GM12872 (cell line): ENCODE measurements around the gene GPR37L1.

Experiments used
- TF ChIP-seq, protein P1 (sequence below): IDR thresholded peaks from 3 replicates; pipeline ENCODE4 v1.5.1; 2011; ENCODE audit warnings: low read depth, mild to moderate bottlenecking, low read length, moderate library complexity; ENCODE audit not compliant: insufficient read depth

The GPR37L1 gene

DNA sequence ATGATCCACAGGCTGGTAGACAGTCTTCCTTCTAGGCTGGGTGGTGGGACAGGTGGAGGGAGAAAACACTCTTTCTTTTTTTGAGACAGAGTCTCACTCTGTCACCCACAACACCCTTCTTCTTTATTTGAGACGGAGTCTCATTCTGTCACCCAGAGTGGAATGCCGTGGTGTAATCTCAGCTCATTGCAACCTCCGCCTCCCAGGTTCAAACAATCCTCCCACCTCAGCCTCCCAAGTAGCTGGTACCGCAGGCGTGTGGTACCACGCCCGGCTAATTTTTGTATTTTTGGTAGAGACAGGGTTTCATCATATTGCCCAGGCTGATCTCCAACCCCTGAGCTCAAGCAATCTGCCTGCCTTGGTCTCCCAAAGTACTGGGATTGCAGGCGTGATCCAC, 2.9 kb downstream of the GPR37L1 start:
- TF ChIP-seq, protein P1, sequence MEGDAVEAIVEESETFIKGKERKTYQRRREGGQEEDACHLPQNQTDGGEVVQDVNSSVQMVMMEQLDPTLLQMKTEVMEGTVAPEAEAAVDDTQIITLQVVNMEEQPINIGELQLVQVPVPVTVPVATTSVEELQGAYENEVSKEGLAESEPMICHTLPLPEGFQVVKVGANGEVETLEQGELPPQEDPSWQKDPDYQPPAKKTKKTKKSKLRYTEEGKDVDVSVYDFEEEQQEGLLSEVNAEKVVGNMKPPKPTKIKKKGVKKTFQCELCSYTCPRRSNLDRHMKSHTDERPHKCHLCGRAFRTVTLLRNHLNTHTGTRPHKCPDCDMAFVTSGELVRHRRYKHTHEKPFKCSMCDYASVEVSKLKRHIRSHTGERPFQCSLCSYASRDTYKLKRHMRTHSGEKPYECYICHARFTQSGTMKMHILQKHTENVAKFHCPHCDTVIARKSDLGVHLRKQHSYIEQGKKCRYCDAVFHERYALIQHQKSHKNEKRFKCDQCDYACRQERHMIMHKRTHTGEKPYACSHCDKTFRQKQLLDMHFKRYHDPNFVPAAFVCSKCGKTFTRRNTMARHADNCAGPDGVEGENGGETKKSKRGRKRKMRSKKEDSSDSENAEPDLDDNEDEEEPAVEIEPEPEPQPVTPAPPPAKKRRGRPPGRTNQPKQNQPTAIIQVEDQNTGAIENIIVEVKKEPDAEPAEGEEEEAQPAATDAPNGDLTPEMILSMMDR: no peak

DNA sequence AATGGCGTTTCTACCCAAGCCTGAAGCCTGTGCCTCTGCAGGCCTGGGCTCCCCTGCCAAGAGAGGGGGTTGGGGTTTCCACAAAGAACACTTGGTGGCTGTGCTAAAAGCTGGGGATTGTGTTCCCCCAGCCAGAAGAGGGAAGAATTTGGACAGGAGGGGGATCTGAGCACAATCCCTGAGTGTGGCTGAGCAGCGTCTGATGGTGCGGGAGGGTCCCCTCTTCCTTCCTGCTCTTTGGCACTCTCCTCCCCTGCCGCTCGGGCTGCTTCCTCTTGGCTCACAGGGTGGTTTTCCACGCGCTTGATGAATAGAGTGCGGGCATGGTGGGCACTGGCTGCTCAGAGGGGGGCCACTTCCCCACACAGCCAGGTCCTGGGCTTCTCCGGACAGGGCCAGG, 3.7 kb downstream of the GPR37L1 start:
- TF ChIP-seq, protein P1: no peak

DNA sequence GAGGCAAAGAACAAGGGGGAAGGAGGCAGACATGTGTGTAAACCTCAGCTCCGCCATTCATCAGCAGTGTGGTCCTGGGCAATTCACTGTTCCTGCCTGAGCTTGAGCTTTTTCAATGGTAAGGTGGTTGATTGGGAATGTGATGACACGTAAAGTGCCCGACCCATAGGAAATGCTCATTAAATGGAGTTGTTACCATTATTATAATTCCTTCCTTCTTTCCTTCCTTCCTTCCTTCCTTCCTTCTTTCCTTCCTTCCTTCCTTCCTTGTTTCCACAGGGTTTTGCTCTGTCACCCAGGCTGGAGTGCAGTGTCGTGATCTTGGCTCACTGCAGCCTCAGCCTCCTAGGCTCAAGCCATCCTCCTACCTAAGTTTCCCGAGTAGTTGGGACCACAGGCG, 4.3 kb downstream of the GPR37L1 start:
- TF ChIP-seq, protein P1: no peak

DNA sequence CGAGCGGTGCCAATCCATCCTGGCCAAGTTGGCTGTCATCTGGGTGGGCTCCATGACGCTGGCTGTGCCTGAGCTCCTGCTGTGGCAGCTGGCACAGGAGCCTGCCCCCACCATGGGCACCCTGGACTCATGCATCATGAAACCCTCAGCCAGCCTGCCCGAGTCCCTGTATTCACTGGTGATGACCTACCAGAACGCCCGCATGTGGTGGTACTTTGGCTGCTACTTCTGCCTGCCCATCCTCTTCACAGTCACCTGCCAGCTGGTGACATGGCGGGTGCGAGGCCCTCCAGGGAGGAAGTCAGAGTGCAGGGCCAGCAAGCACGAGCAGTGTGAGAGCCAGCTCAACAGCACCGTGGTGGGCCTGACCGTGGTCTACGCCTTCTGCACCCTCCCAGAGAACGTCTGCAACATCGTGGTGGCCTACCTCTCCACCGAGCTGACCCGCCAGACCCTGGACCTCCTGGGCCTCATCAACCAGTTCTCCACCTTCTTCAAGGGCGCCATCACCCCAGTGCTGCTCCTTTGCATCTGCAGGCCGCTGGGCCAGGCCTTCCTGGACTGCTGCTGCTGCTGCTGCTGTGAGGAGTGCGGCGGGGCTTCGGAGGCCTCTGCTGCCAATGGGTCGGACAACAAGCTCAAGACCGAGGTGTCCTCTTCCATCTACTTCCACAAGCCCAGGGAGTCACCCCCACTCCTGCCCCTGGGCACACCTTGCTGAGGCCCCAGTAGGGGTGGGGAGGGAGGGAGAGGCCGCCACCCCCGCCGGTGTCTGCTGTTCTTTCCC, 5.3 kb downstream of the GPR37L1 start:
- TF ChIP-seq, protein P1: no peak

DNA sequence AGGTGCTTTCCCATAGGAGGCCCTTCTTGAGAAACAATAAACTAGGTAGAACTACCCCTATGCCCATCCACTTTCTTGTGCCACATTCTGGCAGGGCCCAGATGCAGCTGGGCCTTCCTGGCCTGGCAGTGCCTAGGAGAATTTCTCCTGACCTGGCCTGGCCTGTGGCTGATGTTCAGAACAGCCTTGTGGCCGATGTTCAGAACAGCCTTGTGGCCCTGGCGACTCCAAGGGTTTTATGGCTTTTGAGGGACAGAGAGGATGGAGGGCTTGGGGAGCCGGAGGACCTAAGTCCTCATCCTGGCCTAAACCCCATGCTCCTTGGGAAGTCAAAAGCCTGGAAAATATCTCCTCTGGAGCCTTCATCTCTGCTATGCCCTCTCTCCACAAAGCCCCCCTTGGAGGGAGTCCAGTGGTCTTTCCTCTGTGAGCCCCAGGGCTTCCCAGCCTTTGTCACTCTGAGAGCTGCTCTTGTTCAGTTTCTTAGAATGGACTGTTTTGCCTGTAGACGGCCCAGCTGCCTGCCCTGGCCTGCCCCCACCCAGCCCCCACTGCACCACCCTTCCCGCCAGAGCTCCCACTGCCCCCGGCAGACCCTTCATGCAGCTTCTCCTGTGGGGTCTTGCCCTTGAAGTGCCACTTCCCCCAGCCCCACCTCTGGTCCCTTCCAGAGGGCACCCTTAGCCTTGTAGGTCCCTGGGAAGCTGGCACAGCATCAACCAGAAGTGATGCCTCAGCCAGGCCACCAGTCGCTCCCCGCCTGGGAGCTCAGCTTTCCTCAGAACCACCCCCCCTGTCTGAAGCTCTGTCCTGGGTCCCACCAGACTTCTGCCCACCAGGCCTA, 7.0 kb downstream of the GPR37L1 start:
- TF ChIP-seq, protein P1: no peak

DNA sequence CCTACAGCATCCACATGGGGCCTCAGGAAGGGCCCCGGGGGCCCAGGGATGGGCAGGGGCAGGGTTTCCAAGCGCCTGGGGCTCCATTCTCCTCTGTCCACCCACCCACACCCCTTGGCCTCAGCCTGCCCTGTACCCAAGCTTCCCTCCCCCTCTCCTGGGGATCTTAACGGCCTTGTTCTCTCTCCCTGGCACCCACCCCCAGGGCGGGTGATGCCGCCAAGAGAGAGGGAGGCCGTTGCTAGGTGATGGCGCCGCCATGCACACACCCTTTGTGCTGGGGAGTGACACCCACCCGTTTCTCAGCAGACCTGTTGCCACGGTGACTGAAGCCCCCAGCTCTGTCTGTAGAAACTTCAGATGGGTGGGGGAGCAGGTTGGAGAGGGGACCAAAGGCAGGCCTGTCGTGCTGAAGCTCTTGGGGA, 7.6 kb downstream of the GPR37L1 start:
- TF ChIP-seq, protein P1: no peak

DNA sequence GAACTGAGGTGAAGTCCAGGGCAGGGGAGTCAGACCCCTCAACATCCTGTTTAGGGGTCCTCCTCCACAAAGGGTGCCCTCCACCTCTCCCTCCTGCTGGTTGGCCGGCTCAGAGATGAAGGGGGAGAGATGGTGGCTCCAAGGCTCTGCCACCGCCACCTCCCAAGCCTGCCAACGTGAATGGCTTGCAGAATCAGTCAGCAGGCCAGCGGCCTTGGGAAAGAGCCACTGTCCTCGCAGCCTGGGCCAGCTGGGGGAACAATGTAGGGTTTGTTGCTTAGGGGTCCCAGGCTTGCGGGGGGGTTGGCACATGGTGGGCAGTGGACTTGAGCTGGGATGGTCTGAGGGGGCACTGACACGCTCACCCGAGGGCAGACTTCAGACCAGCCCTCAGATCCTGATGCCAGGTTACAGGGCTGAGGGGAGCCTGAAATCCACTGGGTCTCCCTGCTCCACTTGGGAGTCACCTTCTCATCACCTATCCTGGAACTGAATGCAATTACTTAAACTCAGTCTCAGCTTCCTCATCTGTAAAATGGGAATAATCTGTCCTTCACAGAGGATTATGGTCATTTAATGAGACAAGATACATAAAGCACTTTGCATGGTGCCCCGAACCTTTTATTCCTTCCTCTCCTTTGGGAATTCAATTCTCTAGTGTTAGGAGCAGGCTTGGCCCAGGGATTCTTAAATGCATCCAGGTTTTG, 8.3 kb downstream of the GPR37L1 start:
- TF ChIP-seq, protein P1: no peak
